ACC112 (cell line): ENCODE results near the gene ALS2CL.

ENCODE experiments used
- H2AFZ ChIP-seq: fragments of 200-600 bp; sonication (generic); one replicate; pipeline ENCODE4 v1.6.0; 2017; ENCODE audit warnings: antibody characterized with exemption, low read length; ENCODE audit not compliant: unreplicated experiment
- H3K27ac ChIP-seq: fragments of 200-600 bp; sonication (generic); 2 replicates; pipeline ENCODE4 v1.5.1; 2014; ENCODE audit warnings: low read depth, mild to moderate bottlenecking, antibody characterized with exemption, low read length, moderate library complexity
- H3K27me3 ChIP-seq: fragments of 200-600 bp; sonication (generic); 2 replicates; pipeline ENCODE4 v1.6.1; 2014; ENCODE audit warnings: mild to moderate bottlenecking, antibody characterized with exemption, low read length, moderate library complexity, mixed read lengths; ENCODE audit not compliant: insufficient read depth
- H3K36me3 ChIP-seq: fragments of 200-600 bp; sonication (generic); 2 replicates; pipeline ENCODE4 v1.6.1; 2016; ENCODE audit warnings: mild to moderate bottlenecking, antibody characterized with exemption, low read length, moderate library complexity, mixed read lengths; ENCODE audit not compliant: insufficient read depth
- H3K4me1 ChIP-seq: fragments of 200-600 bp; sonication (generic); one replicate; pipeline ENCODE4 v1.6.1; 2016; ENCODE audit warnings: low read length, mixed read lengths; ENCODE audit not compliant: insufficient read depth, unreplicated experiment, control insufficient read depth
- H3K4me3 ChIP-seq: fragments of 200-600 bp; sonication (generic); 2 replicates; pipeline ENCODE4 v1.5.1; 2014; ENCODE audit warnings: mild to moderate bottlenecking, low read depth, low read length
- H3K79me2 ChIP-seq: fragments of 200-600 bp; sonication (generic); one replicate; pipeline ENCODE4 v1.6.0; 2016; ENCODE audit warnings: low read length; ENCODE audit not compliant: control insufficient read depth, unreplicated experiment, insufficient read depth

The ALS2CL gene

DNA sequence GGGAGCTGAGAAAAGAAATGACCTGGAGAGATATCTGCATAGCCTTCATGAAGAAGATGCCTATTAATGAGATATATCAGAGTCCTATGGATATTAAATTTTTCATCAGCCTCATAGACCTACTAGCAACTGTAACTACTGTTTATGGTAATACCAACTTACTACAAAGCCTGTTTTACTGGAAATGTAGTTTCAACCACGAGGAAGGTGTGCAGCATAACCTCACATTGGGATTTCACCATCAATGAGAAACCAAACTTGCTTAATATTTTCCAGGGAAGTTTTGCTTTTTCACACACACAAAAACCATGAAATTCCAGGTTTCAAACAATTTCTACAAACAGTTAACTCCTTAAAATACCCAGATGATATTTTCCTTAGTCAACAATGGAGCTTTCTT is 49.8 kb downstream of the ALS2CL start:
- Histone ChIP-seq H3K4me1 (no peaks in the 10 kb centered on the region), H2AFZ (no peak overlapping the region), H3K27me3 (peaks cover 39% of the 10 kb centered on the region), H3K36me3 (no peaks in the 10 kb centered on the region), H3K79me2 (no peaks in the 10 kb centered on the region), H3K4me3 (no peak overlapping the region), H3K27ac (no peak overlapping the region)

DNA sequence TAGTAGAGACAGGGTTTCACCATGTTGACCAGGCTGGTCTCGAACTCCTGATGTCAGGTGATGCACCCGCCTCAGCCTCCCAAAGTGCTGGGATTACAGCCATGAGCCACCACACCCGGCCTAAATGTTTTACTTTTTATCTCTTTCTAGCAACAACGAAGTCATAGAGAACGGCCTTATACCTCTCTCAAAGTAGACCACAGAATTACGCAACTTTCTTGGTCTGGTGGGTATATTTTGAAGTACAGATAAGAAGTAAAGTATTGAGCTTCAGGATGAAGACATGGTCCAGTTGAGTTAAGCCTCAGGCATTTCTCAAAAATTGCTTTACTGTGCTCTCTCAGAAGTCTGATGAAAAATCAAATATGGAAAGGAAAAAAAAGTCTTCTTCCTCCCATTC is 50.5 kb downstream of the ALS2CL start:
- Histone ChIP-seq H3K36me3 (no peaks in the 10 kb centered on the region), H3K4me1 (no peaks in the 10 kb centered on the region), H3K27me3 (peaks cover 39% of the 10 kb centered on the region), H3K4me3 (no peak overlapping the region), H2AFZ (no peak overlapping the region), H3K79me2 (no peaks in the 10 kb centered on the region), H3K27ac (no peak overlapping the region)

DNA sequence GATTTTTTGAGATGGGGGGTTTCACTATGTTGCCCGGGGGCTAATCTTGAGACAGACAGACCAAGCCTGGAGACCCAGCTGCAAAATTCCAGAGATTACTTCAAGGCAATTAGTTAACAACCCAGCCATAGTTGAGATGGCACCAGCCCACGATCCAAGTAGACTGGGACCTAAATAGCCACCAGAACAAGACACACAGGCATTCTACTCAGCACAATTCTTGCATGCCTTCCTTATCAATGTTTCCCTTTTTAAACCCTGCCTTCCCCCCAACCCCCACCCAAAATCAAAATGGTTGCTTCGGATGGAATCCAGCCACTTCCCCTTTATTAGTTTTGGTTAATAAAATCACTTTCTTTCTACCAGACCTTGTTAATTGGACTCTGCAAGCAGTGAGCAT is 52.6 kb downstream of the ALS2CL start:
- no peak overlapping the region for H2AFZ ChIP-seq
- no peak overlapping the region for H3K27ac ChIP-seq
- no peaks in the 10 kb centered on the region for H3K36me3 ChIP-seq
- H3K4me1 ChIP-seq = no peaks in the 10 kb centered on the region
- no peak overlapping the region for H3K4me3 ChIP-seq
- peaks cover 39% of the 10 kb centered on the region for H3K27me3 ChIP-seq
- no peaks in the 10 kb centered on the region for H3K79me2 ChIP-seq

DNA sequence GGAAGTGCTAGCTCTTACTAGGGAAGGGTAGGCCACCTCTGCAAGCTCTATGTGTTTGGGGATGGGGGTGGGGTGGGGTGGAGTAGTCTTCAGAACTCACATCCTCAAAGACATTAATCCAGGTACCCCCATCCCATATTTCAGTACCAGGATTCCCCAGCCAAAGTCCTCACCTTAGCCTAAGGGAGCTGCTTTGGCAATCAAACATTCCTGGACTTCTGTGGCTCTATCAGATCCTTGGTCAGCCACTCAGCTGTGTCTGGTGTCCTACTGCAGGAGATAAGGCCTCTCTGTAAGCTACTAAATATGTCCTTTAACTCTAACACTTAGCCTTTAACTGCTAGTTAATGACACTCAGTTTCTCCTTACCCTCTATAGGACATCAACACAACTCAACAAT is 54.3 kb downstream of the ALS2CL start:
- H3K4me1 ChIP-seq = no peaks in the 10 kb centered on the region
- H2AFZ ChIP-seq = no peak overlapping the region
- H3K27me3 ChIP-seq = peaks cover 34% of the 10 kb centered on the region
- H3K36me3 ChIP-seq = no peaks in the 10 kb centered on the region
- no peaks in the 10 kb centered on the region for H3K79me2 ChIP-seq
- H3K27ac ChIP-seq = no peak overlapping the region
- no peak overlapping the region for H3K4me3 ChIP-seq

DNA sequence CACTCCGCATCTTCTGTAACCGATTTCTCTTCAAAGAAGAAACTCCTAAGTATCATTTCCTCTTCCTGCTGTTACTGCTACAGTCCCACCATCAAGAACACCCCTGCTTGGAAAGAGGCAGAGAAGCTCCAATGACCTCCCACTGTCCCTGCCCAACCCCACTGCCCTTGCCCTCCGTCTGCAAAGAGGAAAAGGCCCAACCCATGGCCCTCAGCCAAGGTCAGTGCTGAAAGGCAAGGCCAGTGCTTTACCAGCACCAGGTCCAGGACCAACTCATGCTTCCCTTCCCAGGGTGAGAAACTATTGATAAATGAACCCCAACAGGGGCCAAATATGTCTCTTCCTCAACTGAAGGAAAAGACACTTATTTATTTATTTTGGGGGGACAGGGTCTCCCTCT is 58.6 kb downstream of the ALS2CL start:
- Histone ChIP-seq H3K27ac (no peak overlapping the region), H3K36me3 (no peaks in the 10 kb centered on the region), H2AFZ (no peak overlapping the region), H3K4me3 (no peak overlapping the region), H3K4me1 (peaks cover 17% of the 10 kb centered on the region), H3K79me2 (no peaks in the 10 kb centered on the region), H3K27me3 (no peaks in the 10 kb centered on the region)

DNA sequence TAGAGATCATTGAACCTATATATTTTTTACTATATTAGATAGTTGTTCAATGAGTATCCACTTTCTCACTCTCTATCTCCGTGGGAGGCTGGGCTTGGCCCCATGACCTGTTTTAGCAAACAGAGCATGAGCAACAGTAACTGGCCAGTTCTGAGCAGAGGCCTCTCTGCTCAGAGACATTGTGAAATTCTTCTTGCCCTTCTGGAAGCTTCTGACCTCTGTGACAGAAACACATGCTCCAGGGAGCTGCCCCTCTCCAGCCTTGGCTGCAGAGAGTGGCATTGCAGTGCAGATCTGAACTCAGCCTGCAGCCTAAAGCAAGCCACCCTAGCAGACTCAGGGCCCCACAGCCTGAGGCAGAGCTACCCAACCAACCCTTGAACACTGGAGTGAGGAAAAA is 60.7 kb downstream of the ALS2CL start:
- Histone ChIP-seq H3K4me3 (no peak overlapping the region), H3K36me3 (no peaks in the 10 kb centered on the region), H3K4me1 (peaks cover 25% of the 10 kb centered on the region), H3K79me2 (no peaks in the 10 kb centered on the region), H2AFZ (no peak overlapping the region), H3K27me3 (no peaks in the 10 kb centered on the region), H3K27ac (no peak overlapping the region)

DNA sequence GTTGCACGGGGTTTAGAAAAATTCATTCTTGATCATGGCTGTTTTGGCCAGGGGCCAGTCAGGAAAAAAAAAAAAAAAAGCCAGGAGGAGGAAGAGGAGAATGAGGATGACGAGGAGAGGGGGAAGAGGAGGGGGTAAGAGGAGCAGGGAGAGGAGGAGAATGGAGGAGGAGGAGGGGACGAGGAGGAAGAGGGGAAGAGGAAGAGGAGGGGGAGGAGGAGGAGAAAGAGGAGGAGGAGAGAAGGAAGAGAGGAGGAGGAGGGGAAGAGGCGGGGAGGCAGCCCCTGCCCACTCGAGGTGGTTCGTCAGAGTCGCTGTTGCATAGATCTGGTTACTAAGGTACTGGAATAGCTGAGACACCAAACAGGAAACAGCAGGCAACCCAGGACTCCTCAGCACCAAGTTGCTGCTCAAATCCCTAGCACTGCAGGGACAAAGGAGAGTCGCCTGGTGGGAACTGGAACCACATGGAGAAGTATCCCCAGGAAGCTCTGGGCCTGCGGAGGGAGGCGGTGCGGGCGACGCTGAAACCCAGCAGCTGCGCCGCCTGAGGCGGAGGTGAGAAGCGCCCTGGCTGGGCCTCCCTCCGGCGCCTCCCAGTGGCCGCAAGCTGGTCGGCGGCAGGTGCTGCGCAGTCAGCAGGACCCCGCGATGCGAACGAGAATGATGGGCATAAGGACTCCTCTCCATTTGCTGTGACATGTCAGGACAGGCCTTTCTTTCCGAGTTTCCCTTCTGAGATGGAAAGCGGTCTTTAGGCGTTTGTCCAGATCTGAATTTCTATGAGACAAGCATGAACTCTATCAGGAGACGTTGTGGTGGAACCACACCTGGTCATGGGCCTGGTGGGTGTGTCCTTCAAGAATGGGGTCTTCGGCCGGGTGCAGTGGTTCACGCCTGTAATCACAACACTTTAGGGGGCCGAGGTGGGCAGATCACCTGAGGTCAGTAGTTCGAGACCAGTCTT is 63.6 kb downstream of the ALS2CL start:
- Histone ChIP-seq H3K79me2 (no peaks in the 10 kb centered on the region), H3K27ac (peak overlapping the region; percentile 7; the same call in 1 of the 2 replicates), H3K36me3 (no peaks in the 10 kb centered on the region), H3K27me3 (no peaks in the 10 kb centered on the region), H3K4me1 (peaks cover 25% of the 10 kb centered on the region), H2AFZ (peak overlapping the region; percentile 80), H3K4me3 (peak overlapping the region; percentile 62)

DNA sequence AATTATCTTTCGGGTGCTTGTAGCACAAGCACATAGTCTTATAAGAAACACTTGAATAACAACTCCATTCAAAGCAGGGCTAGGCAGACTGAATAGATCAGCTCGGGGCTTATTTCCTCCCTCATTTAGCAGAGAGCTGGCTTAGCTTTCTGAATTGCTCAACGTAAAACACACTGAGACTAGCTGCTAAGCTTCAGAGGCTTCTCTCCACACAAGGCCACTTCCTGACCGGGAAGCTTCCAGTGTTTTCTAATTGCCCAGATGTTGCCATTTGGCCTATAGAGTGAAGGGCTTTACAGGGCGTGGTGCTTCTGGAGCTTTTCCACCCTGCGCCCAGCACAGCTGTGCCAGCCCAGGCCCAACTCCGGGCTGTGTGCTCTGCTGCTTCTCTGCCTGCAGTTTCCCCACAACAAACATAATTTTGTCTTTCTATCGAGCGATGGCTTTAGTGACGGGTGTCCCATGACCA is 64.5 kb downstream of the ALS2CL start:
- Histone ChIP-seq H3K27me3 (peaks cover 2% of the 10 kb centered on the region; the same call in 1 of the 2 replicates), H3K79me2 (no peaks in the 10 kb centered on the region), H3K4me1 (peaks cover 23% of the 10 kb centered on the region), H3K4me3 (no peak overlapping the region), H2AFZ (peak overlapping the region; percentile 80), H3K27ac (peak overlapping the region; percentile 7; the same call in 1 of the 2 replicates), H3K36me3 (no peaks in the 10 kb centered on the region)

DNA sequence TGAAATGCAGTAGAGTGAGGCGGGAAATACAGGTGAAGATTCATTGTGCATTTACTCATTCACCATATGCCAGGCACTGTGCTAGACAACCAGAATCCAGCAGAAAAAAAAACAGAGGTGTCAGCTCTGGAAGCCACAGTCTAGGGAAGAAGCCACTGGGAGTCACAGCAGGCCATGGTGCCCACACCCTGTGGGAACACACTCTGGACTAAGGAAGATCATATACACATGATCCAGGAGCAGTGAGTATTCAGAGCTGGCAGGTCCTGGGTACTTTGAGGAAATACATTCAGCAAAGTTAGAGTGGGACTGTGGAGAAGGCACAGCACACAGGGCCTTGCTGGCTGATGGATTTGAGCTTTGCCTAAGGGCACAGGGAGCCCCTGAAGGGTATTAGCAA is 66.4 kb downstream of the ALS2CL start:
- Histone ChIP-seq H2AFZ (no peak overlapping the region), H3K79me2 (no peaks in the 10 kb centered on the region), H3K4me1 (peaks cover 8% of the 10 kb centered on the region), H3K4me3 (no peak overlapping the region), H3K27ac (no peak overlapping the region), H3K27me3 (peaks cover 10% of the 10 kb centered on the region), H3K36me3 (no peaks in the 10 kb centered on the region)

DNA sequence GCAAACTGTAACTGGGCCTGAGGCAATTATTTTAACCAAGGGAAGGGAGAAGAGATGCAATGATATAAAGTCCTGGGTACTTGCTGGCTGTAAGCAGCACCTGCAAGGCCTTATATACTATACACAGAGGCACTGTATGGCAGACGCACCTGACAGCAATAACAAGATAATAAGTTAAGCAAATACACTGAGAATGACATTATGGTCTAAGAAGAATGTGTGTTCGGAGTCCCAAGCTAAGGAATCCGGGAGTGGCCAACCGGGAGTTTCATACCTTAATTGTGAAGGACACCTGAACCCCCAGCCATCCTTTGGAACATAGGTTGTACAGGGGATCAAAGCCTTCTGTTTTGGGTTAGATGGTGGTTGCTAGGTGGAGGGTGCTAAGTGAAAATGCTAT is 67.4 kb downstream of the ALS2CL start:
- H3K27ac ChIP-seq = no peak overlapping the region
- H3K4me1 ChIP-seq = peaks cover 8% of the 10 kb centered on the region
- H2AFZ ChIP-seq = no peak overlapping the region
- no peaks in the 10 kb centered on the region for H3K79me2 ChIP-seq
- H3K27me3 ChIP-seq = peaks cover 10% of the 10 kb centered on the region
- H3K4me3 ChIP-seq = no peak overlapping the region
- no peaks in the 10 kb centered on the region for H3K36me3 ChIP-seq

DNA sequence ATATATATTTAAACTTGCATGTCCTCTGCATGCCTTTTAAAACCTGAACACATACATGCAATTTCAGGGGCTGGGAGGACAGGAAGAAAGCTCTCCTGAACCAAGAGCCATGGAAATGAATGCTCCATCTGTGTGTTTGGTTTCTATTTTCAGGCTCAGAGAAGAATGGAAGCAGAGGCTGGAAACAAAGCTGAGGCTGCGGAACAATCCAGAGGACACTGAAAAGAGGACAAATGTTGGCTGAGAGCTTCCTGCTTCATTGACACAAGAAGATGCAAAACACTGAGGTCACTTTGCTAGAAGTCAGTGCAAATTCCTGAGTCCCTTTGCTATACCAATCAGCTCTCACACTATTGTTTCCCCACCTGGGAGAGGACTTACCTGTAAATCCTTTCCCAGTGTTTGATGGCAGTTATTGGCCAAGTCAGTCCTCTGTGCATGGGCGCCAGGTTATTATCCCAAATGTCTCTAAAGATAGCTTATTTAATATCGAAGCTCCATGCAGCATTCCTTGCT is 68.4 kb downstream of the ALS2CL start:
- Histone ChIP-seq H3K27me3 (peaks cover 10% of the 10 kb centered on the region), H3K79me2 (no peaks in the 10 kb centered on the region), H3K4me1 (peaks cover 8% of the 10 kb centered on the region), H3K27ac (no peak overlapping the region), H2AFZ (no peak overlapping the region), H3K36me3 (no peaks in the 10 kb centered on the region), H3K4me3 (no peak overlapping the region)
